ENCODE results near the gene EML6.

Gene EML6

DNA sequence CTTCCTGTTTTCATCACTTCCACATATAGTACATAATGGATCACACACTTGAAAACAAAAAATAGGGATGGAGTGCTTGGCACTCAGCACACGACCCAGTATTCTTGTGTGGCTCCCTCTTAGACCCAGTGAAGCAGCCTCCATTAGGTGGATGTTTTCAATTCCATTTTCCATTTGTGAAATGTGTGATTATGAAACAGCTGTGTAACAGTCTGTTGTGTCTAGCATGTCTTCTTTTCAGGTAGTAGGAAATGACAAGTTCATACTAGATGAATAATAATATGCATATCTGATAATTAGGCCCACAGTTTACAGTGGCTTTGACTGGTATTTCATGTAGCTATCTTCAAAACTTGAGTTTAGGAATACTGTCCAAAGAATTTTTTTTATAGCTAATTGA lies 35.5 kb downstream of the EML6 start:
- DNase-seq (ENCODE audit: low spot score), result no peak

DNA sequence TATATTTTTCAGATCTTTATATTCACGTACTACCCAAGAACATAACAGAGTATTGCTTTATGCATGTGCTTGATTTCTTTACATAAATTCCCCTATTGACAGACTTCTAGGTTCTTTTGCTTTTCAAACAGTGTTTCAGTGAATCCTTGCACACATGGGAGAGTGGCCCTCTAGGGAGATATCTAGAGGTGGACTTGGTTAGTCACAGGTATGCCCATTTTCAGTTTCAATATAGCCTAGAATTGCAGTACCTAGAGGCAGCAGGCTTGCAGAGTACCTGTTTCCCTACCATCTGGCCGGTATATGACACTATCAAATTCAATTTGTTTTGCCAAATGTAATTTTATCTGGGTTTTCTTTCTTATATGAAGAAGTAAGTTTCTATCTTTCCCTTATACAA lies 36.8 kb downstream of the EML6 start:
- no peak for DNase-seq (ENCODE audit: low spot score)

DNA sequence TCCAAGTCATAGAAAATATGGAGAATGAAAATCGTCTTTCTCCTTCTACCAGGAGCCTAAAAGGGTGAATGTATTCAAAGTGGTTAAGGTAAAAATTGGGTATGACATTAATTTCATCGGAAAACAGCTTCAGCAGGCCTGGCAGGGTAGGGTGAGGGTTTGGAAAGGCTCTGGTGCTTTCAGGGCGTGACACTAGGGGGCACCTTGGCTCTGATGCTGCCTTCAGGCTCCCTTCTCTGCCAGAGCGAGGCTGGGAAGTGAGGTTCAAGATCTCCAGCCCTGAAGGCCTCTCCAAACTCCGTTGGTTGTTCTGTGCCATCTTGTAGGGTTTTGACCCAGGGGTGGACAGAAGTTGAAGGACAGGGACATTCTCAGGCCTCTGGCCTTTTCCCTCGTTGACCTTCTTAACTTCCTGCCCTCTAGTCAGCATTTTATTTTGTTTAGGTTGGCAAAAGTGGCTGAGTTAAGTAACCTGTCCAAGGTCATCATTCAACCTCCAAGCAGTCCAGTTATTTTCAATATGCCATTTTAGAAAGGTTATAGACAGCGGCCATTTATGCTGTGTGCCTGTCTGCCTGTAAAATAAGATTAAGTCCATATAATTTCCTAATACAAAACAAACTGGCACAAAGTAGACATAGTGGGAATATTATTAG lies 40.3 kb downstream of the EML6 start:
- DNase-seq (ENCODE audit: low spot score), result peak; percentile 15

DNA sequence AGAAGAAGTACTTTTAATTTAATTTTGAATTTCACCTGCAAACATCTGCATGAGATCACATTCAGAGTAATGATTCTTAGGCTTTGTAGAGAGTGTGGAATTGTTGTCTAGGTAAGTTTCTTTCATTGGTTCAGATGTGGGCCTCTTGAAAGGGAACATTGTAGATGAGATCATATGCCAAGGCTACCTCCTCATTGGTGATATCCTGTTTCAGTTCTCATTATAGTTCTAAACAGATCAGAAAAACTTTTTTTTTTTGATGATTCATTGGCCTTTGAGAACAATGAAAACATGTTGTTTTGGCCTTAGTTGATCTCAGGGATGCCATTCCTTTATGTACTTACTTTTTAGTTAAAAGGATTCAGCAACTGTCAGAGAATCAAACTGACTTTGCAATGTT lies 44.5 kb downstream of the EML6 start:
- DNase-seq (ENCODE audit: low spot score), result no peak

DNA sequence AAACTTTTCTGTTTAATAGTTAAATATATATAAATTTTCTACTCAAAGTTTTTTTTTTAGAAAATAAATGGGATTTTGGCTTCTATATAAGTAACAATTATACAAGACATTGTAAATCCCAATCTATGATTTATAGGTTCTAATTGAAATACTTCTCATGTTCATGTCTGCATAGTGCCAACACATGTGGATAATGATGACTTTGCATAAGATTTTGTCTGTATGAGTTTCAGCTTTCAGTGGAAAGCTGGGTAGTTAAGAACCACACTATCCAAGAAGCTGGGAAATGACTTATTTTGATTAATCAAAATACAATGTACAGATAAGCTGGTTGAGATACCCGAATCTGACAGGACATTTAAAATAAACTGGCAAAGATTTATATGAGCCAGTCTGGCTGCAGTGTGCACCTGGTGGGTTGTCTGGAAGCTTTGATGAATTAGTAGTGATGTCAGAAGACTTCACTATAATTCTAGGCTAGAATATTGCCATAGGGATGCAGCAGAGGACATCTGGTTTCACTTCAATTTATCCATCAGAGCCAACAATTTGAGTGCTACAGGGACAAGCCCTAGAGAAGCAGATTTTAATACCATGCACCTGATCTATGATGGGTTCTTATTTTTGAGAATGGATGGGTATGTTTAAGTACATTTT lies 45.4 kb downstream of the EML6 start:
- no peak for DNase-seq (ENCODE audit: low spot score)

DNA sequence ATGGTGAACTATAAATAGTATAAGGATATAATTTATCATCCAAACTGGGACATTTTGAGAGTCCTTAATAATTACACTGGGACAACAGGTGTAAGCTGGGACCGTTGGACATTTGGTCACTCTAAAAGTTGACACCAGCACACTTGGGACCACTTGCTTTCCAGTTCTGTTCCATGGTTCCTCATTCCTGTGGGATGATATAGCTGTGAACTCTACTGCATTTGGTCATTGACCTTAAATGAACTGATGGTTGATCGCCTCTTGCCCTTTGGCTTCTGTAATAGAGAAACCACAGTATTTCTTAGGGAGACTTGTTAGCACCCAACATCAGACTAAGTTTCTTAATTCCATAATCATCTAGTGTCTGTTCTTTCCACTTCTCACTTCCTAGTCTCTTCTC lies 46.7 kb downstream of the EML6 start:
- DNase-seq (ENCODE audit: low spot score), result no peak

DNA sequence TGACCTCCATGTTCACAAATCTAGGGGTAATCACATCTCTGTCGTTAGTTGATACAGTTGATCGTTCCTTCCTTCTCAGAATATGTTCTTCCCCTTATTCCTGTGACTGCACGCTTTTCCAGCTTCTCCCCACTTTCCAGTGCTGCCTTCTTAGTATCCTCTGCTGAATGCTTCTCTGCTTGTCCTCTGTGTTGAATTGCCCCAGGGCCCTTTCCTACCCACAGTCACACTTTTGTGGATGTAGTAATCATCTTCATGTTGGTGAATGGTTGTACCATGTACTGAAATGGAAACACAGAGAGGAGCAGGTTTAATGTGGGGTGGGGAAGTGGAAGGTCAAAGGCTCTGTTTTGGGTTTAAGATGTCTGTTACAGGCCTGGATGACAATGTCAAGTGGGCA lies 47.2 kb downstream of the EML6 start:
- DNase-seq (ENCODE audit: low spot score), result no peak

DNA sequence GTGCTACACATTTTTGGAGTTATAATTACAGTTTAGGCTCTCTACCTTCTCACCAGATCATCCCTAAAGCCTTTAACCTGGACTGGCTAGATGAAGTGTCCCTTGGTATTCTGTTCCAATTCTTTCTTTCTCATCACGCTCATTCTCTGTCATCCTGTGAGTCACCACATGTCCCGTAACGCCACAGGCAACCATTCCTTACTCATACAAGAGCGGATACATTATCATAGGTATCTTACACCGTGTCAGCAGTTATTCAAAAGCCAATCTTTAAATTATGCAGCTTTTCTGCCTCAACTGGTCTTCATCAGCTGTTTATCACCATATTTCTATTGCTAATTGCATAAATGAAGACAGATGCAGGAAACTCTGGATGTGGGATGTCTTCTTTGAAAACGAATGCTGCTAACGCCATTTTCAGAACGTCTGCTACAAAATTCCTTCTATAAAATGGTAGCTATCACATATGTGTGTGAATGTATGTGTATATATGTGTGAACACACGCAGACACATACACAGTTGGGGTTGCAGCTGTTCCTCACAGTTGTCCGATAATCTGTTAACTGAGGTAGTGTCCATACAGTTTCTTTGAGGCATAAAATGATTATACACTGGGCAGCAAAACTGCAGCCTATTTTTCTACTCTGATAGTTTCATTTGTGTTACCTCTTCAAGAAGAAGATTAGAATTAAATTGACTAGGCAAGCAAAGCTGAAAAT lies 47.9 kb downstream of the EML6 start:
- no peak for DNase-seq (ENCODE audit: low spot score)

DNA sequence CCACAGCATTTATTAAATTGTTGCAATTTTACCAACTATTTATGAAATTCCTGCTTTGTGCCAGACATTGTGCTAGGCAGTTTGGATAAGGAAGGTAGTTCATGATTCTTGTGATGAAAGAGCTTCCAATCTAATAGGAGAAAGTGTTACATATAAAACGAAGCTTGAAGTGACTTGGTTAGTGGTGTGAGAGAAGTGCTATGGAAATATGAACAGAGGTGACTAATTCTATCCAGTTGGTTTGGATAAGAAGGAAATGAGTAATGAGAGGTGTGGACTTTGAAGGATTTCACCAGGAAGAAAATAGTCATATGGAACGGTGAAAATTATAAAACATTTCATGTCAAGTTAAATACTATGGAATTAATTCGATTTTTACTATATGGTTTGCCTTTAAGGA lies 48.6 kb downstream of the EML6 start:
- no peak for DNase-seq (ENCODE audit: low spot score)

DNA sequence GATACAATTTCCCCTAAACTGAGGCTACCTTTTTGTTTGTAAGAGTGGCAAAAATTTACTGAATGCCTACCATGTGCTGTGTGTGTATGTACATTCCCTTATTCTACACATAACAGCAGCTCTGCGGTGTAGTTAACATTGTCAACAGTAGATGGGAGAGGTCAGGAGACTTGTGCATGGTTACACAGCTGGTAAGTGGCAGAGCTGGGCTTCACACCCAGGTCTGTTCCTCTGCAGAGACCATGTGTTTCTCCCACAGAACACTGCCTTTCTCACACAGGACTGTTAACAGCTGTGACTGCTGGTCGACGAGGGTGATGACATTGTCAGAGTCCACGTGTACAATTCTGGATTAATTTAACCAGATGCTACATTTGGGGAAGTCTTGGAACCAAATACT lies 49.1 kb downstream of the EML6 start:
- DNase-seq (ENCODE audit: low spot score), result no peak

DNA sequence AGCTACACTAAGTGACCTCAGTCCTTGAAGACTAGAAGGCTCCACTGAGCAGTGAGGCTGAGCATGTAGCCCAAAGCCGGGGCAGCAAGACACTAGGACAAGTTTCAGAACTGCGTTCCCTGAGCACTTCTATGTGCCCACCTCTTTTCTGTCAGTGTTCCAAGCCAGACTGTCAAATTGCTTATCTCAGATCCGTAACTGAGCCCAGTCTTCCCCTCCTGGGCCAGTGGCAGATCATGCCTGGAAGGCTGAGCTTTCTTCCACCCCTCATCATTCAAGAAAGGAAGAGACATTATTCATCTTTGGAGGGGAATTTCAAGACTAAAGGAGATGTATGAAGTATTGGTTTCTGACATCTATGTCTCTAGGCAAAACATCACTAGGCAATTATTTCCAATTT lies 49.8 kb downstream of the EML6 start:
- no peak for DNase-seq (ENCODE audit: low spot score)

DNA sequence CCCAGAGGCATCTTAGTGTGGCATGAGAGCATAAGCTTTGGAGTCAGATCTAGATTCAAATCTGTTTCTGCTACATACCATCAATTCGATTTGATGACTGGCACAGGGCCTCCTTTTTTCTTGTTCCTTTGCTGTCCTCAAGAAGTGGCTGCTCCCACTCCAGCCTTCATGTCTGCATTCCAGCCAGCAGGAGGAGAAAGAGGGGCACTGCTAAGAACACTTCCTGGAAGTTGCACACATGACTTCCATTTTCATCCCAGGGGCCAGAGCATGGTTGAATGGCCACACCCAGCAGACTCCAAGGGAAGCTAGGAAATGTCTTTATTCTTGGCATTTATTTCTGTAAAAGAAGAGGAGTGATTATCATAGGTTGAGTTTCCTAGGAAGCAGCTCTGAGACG lies 50.4 kb downstream of the EML6 start:
- DNase-seq (ENCODE audit: low spot score), result no peak

DNA sequence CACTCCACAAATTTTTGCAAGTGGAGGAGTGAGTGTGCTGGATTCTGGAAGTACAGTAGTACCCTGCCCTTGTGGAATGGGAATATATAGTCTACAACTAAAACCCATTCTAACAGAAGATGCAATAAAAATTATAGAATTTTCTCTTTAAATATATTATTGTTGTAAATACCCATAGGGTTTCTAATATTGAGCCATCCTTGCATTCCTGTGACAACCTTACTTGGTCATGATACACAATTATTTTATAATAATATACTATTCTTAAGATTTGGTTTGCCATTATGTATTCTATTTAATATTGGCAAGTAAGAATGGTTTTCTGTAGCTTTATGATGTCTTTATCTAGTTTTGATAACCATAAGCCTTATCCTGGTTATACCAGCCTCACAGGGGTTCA lies 52.2 kb downstream of the EML6 start:
- no peak for DNase-seq (ENCODE audit: low spot score)

DNA sequence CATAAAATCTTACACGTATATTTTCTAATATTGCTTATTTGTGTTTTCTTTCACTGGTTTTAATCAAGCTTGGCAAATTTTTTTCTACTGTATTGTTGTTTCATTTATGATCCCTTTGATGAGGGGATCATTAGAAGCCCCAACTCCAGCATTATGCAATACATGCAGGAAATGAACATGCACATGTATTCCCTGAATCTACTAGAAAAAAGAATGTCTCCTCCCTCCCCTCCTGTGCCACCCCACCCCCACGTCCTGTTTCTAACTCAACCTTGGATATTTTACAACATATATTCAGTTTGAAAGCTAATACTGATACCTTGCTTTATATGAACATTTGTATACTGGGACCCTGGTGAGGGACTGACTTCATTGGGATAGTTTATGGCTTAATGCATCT lies 53.0 kb downstream of the EML6 start:
- DNase-seq (ENCODE audit: low spot score), result no peak

DNA sequence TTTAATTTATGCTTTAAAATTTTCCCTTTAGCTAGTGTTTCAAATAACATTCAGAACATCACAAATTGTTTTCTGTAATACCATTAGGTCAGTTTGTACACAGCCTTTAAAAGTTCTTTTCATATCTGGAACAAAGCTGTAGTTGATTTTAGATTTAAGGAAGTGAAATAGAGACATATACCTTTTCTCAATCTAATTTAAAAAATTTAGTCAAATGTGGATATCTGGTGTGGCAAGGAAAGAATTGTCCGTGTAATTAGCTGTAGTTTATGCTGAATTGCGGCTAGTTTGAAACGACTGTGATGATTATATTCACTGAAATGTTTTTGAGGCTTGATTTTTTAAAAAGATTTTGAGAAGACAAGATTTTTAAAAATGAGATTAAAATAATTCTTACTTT lies 59.9 kb downstream of the EML6 start:
- DNase-seq (ENCODE audit: low spot score), result no peak

DNA sequence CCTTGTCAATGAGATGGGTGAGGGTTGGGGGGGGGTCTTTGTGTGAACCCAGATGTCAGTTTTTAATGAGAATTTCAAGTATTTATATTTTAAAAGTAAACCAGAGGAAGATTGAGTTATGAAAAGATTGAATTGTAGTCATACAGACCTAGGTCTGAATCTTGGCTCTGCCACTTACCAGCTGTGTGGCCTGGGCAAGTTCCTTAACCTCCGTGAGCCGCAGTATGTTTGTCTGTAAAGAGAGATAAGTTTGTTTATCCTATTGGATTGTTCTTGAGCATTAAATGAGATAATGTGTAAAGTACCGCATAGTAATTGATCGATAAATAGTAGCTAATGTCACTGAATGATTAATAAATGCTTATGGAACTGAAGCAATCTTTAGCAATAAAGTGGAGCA lies 63.8 kb downstream of the EML6 start:
- no peak for DNase-seq (ENCODE audit: low spot score)

DNA sequence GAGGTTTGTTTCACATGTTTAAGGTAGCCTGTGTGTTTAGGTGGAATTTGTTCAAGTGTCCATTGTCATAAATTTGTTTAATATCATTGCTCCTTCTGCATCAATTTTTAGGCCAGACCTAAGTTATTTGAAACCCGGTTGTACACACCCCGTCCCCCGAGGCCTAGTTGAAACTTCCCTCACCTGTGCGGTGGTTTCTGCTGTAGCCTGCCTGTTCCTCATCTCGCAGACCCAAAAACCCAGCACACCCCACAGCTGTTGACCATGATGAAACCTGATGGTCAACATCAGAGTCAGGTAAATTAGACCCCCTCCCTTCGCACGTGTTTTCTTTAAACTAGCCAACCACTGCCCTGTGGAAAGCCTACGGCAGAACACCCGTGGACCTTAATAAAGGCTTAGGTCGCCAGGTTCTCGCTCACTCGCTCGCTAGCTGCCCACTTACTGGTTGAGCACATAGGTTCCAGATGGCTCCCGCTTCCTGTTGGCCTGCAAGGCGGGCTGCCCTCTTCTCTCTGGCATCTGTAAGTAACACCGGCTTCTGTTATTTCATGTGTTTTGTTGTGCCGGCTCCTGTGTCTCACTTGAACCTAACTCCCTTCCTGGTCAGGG lies 64.4 kb downstream of the EML6 start:
- no peak for DNase-seq (ENCODE audit: low spot score)

DNA sequence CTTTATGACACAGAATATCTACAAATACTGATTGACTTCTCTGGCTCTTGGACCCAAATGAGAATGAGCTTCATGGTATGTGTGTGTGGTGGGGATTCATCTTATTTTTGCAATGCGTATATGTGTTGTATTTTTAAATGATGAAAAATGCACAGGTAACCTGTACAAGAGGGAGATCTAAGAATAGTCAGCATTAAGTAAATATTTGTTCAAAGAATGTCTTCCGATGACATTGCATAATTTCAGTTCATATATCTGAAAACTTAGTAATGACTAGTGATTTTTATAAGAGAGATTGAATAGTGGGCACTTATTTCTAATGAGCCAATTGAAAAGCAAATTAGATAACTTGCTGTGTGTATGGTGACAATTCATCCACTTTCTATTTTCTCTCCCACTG lies 66.4 kb downstream of the EML6 start:
- DNase-seq (ENCODE audit: low spot score), result no peak

DNA sequence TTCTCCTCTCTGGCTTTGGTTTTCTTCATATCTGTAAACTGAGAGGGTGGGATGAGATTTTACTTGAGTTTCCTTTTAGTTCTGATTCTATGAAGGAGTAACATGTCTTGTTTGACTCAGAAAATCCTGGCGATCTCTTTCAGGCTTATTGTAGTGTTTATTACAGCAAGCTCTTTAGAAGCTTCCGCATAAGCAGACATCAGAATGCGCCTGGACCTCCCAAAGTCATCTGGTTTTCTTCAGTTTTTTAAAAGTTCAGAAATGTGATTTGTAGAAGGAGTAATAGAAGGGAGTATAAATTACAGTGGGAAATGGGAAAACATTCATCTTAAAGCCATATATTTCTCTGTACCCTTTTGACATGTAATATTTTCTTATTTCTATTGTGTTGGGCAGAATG lies 68.4 kb downstream of the EML6 start:
- DNase-seq (ENCODE audit: low spot score), result no peak

DNA sequence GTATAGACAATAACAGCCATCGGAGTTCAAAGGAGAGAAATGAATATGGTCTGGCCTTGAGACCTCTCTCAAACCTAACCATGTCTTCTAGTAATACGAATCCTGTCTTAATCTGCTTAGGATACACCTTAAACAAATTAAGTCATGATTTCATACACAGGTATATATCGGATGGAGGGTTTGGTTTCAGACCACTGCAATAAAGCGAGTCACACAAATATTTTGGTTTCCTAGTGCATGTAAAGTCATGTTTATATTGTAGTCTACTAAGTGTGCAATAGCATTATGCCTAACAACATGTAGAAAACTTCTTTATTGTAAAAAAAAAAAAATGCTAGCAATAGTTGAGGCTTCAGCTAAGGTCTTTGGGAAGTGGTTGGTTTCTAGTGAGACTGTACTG lies 73.8 kb downstream of the EML6 start:
- no peak for DNase-seq (ENCODE audit: low spot score)

DNA sequence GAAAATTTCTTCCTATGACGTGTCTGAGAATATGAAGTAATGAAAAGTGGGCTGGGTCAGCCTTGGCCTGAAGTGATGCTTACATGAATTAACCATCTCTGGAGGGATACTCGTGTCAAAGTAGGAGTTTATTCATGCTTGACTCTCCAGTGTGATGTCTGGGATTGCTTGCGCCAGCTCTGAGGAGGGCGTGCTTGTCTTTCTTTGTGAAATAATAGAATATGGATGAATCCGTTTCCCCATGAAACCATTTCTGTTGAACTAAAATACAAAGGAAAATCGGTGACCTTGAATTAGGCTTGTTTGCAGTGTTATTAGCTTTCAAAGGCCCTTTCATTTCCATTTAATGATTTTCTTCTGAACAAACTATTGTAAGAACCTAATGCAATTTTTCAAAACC lies 77.9 kb downstream of the EML6 start:
- no peak for DNase-seq (ENCODE audit: low spot score)

DNA sequence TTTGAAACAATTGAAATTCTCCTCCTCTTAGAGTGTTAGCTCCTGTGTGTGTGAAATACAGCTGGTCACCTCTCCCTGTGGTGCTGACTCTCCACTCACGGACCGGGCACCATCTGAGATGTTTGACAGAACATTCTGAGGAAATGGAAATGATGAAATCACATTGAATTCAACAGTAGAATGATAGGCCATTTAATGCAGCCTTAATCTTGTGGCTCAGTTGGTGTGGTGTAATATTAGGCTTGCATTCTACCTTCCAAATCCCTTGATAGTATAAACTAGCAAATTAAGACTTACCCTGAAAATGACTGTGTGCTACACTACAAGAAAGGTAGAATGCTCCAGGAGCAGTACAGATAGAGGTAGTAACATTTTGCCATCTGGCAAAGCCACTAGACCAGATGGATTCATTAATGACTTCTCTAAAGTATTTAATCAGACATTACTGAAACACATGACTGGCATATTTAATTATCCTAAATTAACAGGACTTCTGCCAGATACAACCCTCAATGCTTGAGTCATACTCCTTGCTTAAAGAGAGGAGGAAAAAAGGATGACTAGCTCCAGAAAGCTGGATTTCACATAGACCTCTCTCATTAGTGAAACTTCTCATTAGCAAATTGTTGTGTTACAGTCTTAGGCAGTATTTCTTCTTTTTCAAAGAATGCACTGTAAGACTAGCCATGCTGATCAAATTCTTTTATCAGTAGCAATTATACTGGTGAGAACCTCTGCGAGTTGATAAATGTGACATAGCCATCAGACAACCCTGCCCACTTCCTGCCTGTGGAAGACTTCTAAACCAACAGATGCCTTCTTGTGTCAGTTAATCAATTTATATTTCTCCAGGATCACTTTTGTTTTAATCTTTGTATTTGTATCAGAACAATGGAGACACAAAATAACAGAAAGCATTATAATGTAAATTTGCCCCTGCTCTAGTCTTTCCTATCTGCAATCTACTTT lies 80.6 kb downstream of the EML6 start:
- DNase-seq (ENCODE audit: low spot score), result no peak
